Loucy (cell line): ENCODE results near the gene SPINT3.

Experiments
- CTCF ChIP-seq: fragments of 200-600 bp; sonication (generic); conservative IDR thresholded peaks from 2 replicates; pipeline ENCODE4 v1.5.1; 2014; ENCODE audit warnings: mild to moderate bottlenecking, antibody characterized with exemption, low read length
- EZH2phosphoT487 ChIP-seq: fragments of 200-600 bp; IDR thresholded peaks from 2 replicates; pipeline ENCODE4 v1.6.1; 2018; ENCODE audit warnings: antibody characterized with exemption, mild to moderate bottlenecking, moderate library complexity, borderline replicate concordance

- no peak for TF ChIP-seq CTCF
- no peak for TF ChIP-seq EZH2phosphoT487
Observed at GRCh38 chr20:45495501-45495941, 19.9 kb downstream of the SPINT3 start.
